NCI-H146 treated with DMSO at 0.1 percent for 48 hours (cell line): Measurements from ENCODE around the gene SMC5.
A peak's percentile ranks its signal among the peaks of the same experiment; 100 is the strongest.
"Not testable (repeated sequence)": the region's sequence is repeated elsewhere in the genome, so short reads cannot be mapped to it uniquely, and the experiment has no call there.

Experiments
- DNase-seq: peaks from one replicate; lab custom pipeline; 2025; ENCODE audit not compliant: unreplicated experiment; lab: John Stamatoyannopoulos, UW

The SMC5 gene

GRCh38 chr9:70258692-70259511 lies at the start of gene SMC5:
TSS of gene SMC5 (plus strand) at chr9:70258978. CDS start at chr9:70259079, 101 bp downstream.
- DNase-seq: peak; percentile 73

DNA sequence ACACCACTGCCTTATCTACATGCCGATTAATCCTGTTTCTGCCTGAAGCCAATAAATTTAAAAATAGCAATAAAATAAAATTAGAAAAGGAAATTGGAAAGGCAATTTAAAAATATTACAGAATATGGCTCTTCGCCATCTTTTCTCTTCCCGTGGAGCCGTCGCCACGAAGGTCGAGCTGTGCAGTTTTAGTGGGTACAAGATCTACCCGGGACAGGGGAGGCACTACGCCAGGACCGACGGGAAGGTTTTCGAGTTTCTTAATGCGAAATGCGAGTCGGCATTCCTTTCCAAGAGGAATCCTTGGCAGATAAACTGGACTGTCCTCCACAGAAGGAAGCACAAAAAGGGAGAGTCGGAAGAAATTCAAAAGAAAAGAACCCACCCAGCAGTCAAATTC lies 41.7 kb upstream of the SMC5 start:
- DNase-seq: no peak

DNA sequence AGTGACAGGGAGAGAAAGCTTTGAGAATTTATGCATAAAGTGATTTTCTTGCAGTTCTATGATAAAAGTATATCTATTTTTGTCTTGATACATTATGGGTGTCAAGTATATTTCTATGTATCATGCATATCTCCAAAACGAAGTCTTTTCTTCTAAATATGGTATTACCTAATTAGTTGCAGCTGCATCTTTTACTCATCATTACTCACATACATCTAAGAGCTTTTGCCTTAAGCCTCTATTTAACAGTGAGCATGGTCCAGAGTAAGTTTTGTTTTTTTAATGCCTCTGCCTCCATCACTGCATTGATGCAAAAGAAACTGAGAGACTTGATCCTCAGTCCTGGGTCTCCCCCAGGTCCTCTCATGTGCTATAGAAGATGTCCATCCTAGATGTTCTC lies 40.0 kb upstream of the SMC5 start:
- no peak for DNase-seq

GRCh38 chr9:70220216-70220615 lies 38.6 kb upstream of the SMC5 start:
- DNase-seq: no peak

- DNase-seq: no peak
These were observed 36.4 kb upstream of the SMC5 start for GRCh38 chr9:70222354-70222753.

DNA sequence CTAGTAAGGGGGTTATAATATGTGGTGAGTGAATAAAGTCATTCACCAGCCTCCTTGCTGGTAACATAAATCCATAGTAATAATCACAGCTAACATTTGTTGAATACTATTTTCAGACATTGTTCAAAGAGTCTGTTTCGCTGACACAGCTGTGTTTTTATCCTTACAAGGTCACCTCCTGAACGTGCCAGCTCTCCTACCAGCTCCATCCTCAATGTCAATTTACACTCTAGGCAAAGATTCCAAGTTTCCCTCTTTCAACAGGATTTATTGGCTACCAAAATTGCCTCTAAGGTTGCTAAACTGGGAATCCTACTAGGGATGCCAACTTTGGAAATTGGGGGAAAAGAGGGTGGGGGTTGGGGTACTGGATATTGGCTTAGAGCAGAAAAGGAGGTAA lies 30.7 kb upstream of the SMC5 start:
- no peak for DNase-seq

GRCh38 chr9:70228611-70229010 lies 30.2 kb upstream of the SMC5 start:
- DNase-seq: no peak

GRCh38 chr9:70229026-70229425 lies 29.8 kb upstream of the SMC5 start:
- no peak for DNase-seq

DNA sequence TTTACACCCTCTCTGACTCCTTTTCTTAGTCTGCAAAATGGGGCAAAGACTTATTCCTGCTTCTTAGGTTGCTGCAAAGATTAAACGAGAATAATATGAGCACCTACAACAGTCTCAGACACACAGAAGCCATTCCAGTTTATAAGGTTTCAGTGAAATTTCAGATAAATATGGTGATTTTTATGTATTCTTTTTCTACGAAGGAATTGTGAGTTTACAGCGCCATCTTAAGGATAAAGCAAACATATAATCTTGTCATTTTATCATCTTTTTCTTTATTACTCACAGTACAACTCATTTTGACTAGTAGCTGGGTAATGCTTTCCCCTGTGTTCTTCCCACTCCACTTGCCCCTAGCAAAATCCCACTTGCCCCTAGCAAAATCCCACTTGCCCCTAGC lies 29.2 kb upstream of the SMC5 start:
- DNase-seq: no peak

DNA sequence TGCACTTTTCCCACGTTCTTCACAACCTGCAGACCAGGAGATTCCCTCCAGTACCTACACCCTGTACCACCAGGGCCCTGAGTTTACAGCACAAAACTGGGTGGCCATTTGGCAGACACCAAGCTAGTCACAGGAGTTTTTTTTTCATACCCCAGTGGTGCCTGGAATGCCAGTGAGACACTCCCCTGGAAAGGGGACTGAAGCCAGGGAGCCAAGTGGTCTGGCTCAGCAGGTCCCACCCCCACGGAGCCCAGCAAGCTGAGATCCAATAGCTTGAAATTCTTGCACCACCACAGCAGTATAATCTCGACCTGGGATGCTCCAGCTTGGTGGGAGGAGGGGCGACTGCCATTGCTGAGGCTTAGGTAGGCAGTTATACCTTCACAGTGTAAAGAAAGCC lies 26.3 kb upstream of the SMC5 start:
- DNase-seq: no peak

- not testable (repeated sequence) for DNase-seq
These were observed 24.6 kb upstream of the SMC5 start for GRCh38 chr9:70234208-70234607.

DNA sequence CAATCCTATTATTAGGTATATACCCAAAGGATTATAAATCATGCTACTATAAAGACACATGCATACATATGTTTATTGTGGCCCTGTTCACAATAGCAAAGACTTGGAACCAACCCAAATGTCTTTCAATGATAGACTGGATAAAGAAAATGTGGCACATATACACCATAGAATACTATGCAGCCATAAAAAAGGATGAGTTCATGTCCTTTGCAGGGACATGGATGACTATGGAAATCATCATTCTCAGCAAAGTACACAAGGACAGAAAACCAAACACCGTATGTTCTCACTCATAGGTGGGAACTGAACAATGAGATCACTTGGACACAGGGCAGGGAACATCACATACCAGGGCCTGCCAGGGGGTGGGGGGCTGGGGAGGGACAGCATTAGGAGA lies 12.8 kb upstream of the SMC5 start:
- DNase-seq: not testable (repeated sequence)

- DNase-seq: no peak
These were observed 8.6 kb upstream of the SMC5 start for GRCh38 chr9:70250221-70250620.

- DNase-seq: no peak
These were observed 3.3 kb upstream of the SMC5 start for GRCh38 chr9:70255486-70255885.

DNA sequence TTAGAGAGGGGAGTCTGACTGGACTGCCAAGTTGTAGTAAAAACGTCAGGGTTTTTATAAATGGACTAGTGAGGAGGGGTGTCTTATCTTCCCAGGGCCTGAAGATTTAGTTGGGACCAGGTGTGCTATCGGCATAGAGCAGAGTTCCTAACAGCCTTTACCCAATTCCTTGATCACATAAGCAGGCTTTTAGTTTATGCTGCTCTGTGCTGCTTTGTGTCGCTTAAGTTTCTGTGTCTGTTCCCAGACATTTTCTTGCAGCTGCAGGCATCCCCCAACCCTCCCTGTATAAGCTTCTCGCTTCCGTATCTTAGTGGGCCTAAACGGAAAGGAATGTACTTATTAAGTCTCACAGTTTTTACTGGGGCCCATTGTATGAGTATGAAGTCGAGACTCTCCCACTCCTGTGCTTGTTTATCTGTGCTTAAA lies 2.6 kb upstream of the SMC5 start:
- DNase-seq: no peak

GRCh38 chr9:70257502-70257901 lies 1.3 kb upstream of the SMC5 start:
- peak; percentile 16 for DNase-seq

DNA sequence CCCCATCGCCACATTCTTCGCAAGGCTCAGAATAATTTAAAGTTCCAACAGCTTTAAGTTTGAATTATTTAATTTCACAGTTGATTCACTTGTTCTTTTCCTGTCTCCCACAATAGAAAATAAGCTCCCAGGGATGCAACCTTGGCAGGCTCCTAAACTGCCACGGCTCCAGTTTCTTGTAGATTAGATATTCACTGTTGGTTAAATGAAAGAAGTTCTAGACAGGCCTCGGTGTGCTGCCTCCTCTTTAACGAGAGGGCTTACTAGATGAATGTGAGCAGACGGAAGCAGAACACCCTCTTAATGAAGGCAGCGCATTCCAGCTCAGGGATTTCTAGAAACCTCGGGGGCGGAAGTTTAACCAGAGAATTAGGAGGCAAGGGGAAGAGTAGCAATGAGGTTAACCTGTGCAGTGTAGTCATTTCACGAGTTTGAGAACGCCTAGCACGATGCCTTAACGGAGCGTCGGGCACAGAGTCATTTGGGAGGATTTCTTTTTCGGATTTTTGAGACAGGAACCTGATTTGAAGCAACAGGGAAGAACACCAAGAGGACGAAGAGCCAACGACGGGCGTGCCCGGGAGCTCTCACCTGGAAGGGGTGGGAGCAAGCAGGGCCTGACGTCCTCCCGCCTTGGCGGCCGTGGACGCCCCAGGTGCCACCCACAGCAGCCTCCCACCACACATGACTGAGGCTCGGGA lies 637 bp upstream of the SMC5 start:
- DNase-seq: peak; percentile 73

DNA sequence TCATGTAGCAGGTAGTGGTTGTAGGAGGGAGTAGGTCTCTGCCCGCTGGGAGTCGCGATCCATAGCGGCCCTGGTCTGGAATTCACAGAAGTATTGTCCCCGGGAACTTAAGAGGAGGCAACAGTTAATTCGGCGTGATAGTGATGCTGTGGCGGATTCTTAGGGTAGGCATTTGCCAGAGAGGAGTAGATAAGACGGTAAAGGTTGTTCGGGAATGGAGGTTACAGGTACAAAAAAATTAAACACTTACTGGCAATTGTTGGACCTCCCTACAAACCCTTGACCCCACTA lies 679 bp downstream of the SMC5 start:
- DNase-seq: no peak

DNA sequence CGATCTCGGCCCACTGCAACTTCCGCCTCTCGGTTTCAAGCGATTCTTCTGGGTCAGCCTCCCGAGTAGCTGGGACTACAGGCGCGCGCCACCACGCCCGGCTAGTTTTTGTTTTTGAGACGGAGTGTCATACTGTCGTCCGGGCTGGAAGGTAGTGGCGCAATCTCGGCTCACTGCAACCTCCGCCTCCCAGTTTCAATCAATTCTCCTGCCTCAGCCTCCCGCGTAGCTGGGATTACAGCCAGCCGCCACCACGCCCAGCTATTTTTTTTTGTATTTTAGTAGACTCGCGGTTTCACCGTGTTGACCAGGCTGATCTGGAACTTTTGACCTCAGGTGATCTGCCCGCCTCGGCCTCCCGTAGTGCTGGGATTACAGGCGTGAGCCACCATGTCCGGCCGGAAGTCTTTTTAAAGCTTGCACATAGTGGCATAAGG lies 1.2 kb downstream of the SMC5 start:
- DNase-seq: no peak

DNA sequence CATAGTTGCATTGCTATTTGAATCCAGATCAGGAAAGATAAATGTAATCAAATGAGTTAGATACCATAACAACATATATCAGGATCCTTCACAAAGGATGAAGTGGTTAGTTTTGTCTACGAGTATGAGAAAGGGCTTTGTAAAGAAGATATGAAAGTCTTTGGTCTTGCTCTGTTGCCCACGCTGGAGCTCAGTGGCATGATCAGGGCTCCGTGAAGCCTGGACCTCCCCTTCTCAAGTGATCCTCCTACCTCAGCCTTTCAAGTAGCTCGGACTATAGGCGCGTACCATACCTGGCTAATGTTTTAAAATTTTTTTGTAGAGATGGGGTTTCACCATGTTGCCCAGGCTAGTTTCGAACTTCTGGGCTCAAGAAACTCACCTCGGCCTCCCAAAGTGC lies 1.8 kb downstream of the SMC5 start:
- no peak for DNase-seq

GRCh38 chr9:70261131-70261870 lies 2.5 kb downstream of the SMC5 start:
- DNase-seq: no peak

GRCh38 chr9:70262366-70262765 lies 3.6 kb downstream of the SMC5 start:
- no peak for DNase-seq
